A673 (cell line): ENCODE data around the gene EXO5. TPM values are rescaled to one million over a fixed set of nuclear protein-coding genes. Genes with fewer than 3 reads are reported as not detected.

Experiments used
- Bru-seq: library from RNA; stranded (reverse); fragments of 400-500 nt; gene quantifications from one replicate; lab custom pipeline; 2021; lab: Mats Ljungman, UMichigan
- BruChase-seq, 2 experiments: library from RNA; stranded (reverse); fragments of 400-500 nt; gene quantifications; one replicate each; lab custom pipeline; 2021; lab: Mats Ljungman, UMichigan
- BruUV-seq: library from RNA; stranded (reverse); fragments of 400-500 nt; replicated peaks from 2 replicates; lab custom pipeline; 2021; lab: Mats Ljungman, UMichigan
- CTCF ChIA-PET: fragments of 300-600 bp; sonication (Branson Sonifier 250); formaldehyde crosslinking; loops from one replicate; lab custom pipeline; 2022; ENCODE audit warnings: antibody characterized with exemption; lab: Charles Lee
- POLR2A ChIA-PET: fragments of 300-600 bp; sonication (Branson Sonifier 250); formaldehyde crosslinking; loops from one replicate; lab custom pipeline; 2022; ENCODE audit warnings: antibody characterized with exemption; ENCODE audit not compliant: low non-redundant PET; lab: Charles Lee
- DNase-seq: peaks from one replicate; pipeline ENCODE4 v3.0.0-alpha.2; 2015; ENCODE audit warnings: low spot score
- H3K27ac ChIP-seq: fragments of 200-600 bp; sonication (generic); 2 replicates; pipeline ENCODE4 v1.5.1; 2016; ENCODE audit warnings: mixed run types, low read depth, mild to moderate bottlenecking, mixed read lengths, antibody characterized with exemption, low read length; ENCODE audit not compliant: poor library complexity, severe bottlenecking
- H3K27me3 ChIP-seq: fragments of 200-600 bp; sonication (generic); replicated peaks from 2 replicates; pipeline ENCODE4 v1.6.1; 2017; ENCODE audit warnings: mixed run types, low read depth, mild to moderate bottlenecking, mixed read lengths, antibody characterized with exemption, low read length; ENCODE audit not compliant: insufficient read depth, poor library complexity
- H3K36me3 ChIP-seq: fragments of 200-600 bp; sonication (generic); 2 replicates; pipeline ENCODE4 v1.6.1; 2016; ENCODE audit warnings: mixed run types, mild to moderate bottlenecking, mixed read lengths, antibody characterized with exemption, low read length; ENCODE audit not compliant: insufficient read depth, poor library complexity, severe bottlenecking
- H3K4me1 ChIP-seq: fragments of 200-600 bp; sonication (generic); 2 replicates; pipeline ENCODE4 v1.6.1; 2017; ENCODE audit warnings: mixed run types, mild to moderate bottlenecking, mixed read lengths, antibody characterized with exemption, low read length; ENCODE audit not compliant: insufficient read depth, poor library complexity, severe bottlenecking
- H3K4me3 ChIP-seq: fragments of 200-600 bp; sonication (generic); 2 replicates; pipeline ENCODE4 v1.5.1; 2016; ENCODE audit warnings: low read depth, mixed run types, mild to moderate bottlenecking, mixed read lengths, low read length; ENCODE audit not compliant: poor library complexity, severe bottlenecking
- H3K9me3 ChIP-seq: fragments of 200-600 bp; sonication (generic); 2 replicates; pipeline ENCODE4 v1.6.1; 2016; ENCODE audit warnings: mixed run types, low read depth, mild to moderate bottlenecking, mixed read lengths, antibody characterized with exemption, low read length; ENCODE audit not compliant: poor library complexity, severe bottlenecking
- CTCF ChIP-seq: fragments of 300-800, 200-600 bp; sonication (generic); conservative IDR thresholded peaks from 2 replicates; pipeline ENCODE4 v1.5.1; 2017; ENCODE audit warnings: low read depth, mild to moderate bottlenecking, antibody characterized with exemption, low read length, moderate library complexity, mixed read lengths
- EZH2 ChIP-seq: fragments of 200-600 bp; sonication (generic); IDR thresholded peaks from 2 replicates; pipeline ENCODE4 v1.6.1; 2017; ENCODE audit warnings: borderline replicate concordance, low read depth, mild to moderate bottlenecking, mixed read lengths, antibody characterized with exemption, low read length; ENCODE audit not compliant: poor library complexity, severe bottlenecking
- intact Hi-C: fragments of 100-400 bp; cut with micrococcal nuclease; formaldehyde crosslinking; loops from one replicate; pipeline ENCODE4 v1.10.0; 2022; ENCODE audit not compliant: unreplicated experiment
- long read RNA-seq: library from polyadenylated mRNA; stranded (forward); transcript quantifications from one replicate; pipeline ENCODE4 v2.0.0, GENCODE V29; 2022
- total RNA-seq: library from RNA; stranded (reverse); gene quantifications from 2 replicates; pipeline ENCODE4 v1.2.3, GENCODE V29; 2021

EXO5 gene
- total RNA-seq (15.1 and 20.3 TPM in 2 replicates), Bru-seq, nascent RNA (percentile 78 among the genes with signal in this experiment), BruChase-seq, experiment 1, labeled RNA remaining after a 2-hour chase (percentile 75 among the genes with signal in this experiment), BruChase-seq, experiment 2, labeled RNA remaining after a 6-hour chase (percentile 67 among the genes with signal in this experiment)
- long read RNA-seq, partial matches to known transcripts = 2 of 13 reads
- long read RNA-seq, other reads (novel, unspliced or antisense) = 3 of 13 reads

- Histone ChIP-seq H3K9me3 (peaks cover 11% of the 10 kb centered on the region), H3K36me3 (no peaks in the 10 kb centered on the region), H3K4me3 (peak within 1 kb of the TSS; percentile 68), H3K27me3 (no peaks in the 10 kb centered on the region), H3K27ac (peak within 1 kb of the TSS; percentile 76), H3K4me1 (peaks cover 3% of the 10 kb centered on the region)
- POLR2A ChIA-PET = interaction anchor here (0.6 to 0.7 kb wide), 3 partner anchors 9 to 297 kb away, joined by 3 to 12 read pairs (median 4); no protein-coding TSS in a partner anchor
- no peak for TF ChIP-seq CTCF
- TF ChIP-seq EZH2 = no peak
- DNase-seq = peak; percentile 90
- BruUV-seq = TSS peak; percentile 48
- CTCF ChIA-PET = interaction anchor here (0.7 kb wide), 1 partner anchor 174 kb away, joined by 4 read pairs; no protein-coding TSS in a partner anchor
- intact Hi-C loops = no loop called here
Measured at GRCh38 chr1:40508375-40509341, at the start of gene EXO5. TSS of gene EXO5 (plus strand) at chr1:40508767. CDS start at chr1:40514545, 5,778 bp downstream.

- ChIA-PET CTCF (no interaction called here), POLR2A (interaction anchor here (0.5 kb wide), 1 partner anchor 29 kb away, joined by 3 read pairs; no protein-coding TSS in a partner anchor)
- TF ChIP-seq CTCF (no peak), EZH2 (no peak)
- H3K27ac ChIP-seq = no peak overlapping the region
- peaks cover 92% of the 10 kb centered on the region for H3K9me3 ChIP-seq
- H3K4me3 ChIP-seq = no peak overlapping the region
- intact Hi-C loops = no loop called here
- no peak for DNase-seq
- no peaks in the 10 kb centered on the region for H3K27me3 ChIP-seq
- peaks cover 50% of the 10 kb centered on the region for H3K36me3 ChIP-seq
- H3K4me1 ChIP-seq = no peaks in the 10 kb centered on the region
- BruUV-seq = TSS peak; percentile 23
Measured at GRCh38 chr1:40462956-40463590, 45.5 kb upstream of the EXO5 start.

- peaks cover 80% of the 10 kb centered on the region for H3K9me3 ChIP-seq
- H3K4me1 ChIP-seq = no peaks in the 10 kb centered on the region
- H3K27ac ChIP-seq = no peak overlapping the region
- intact Hi-C loops = no loop called here
- POLR2A ChIA-PET = no interaction called here
- no peak for TF ChIP-seq CTCF
- no peak for TF ChIP-seq EZH2
- DNase-seq = no peak
- H3K4me3 ChIP-seq = no peak overlapping the region
- no peaks in the 10 kb centered on the region for H3K27me3 ChIP-seq
- CTCF ChIA-PET = no interaction called here
- BruUV-seq = no TSS peak
- peaks cover 5% of the 10 kb centered on the region for H3K36me3 ChIP-seq
Measured at GRCh38 chr1:40469327-40469726, 39.2 kb upstream of the EXO5 start.
